ENCODE results near the gene PARP14. TPM values are rescaled to one million over a fixed set of nuclear protein-coding genes. Genes with fewer than 3 reads are reported as not detected.
"Not testable (repeated sequence)": the region's sequence is repeated elsewhere in the genome, so short reads cannot be mapped to it uniquely, and the experiment has no call there.

PARP14 gene
- total and polyA plus RNA-seq, 11 donors = 5.0 to 104 (median 12.5) TPM

DNA sequence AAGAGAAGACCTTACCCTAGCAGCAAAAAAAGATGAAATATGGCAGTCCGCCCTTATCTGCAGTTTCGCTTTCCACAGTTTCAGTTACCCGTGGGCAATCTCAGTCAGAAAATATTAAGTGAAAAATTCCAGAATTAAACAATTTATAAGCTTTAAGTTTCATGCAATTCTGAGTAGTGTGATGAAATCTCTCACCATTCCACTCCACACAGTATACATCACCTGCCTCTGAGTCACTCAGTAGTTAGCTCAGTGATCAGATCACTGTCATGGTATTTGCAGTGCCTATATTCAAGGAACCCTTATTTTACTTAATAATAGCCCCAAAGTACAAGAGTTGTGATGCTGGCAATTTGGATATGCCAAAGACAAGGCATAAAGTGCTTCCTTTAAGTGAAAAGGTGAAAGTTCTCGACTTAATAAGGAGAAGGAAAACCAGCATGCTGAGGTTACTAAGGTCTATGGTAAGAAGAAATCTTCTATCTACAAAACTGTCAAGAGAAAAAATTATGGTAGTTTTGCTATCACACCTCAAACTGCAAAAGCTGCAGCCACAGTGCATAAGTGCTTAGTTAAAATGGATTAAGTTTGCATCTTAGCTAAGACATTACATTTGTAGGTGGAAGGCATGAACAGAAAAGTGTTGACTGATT is 64.9 kb downstream of the PARP14 start:
- H3K9me3 ChIP-seq = peaks cover 0 to 10% (median 0%) of the 10 kb centered on the region in 12 donors
- intact Hi-C loops (cut with DNase I) = no loop called here
- H3K36me3 ChIP-seq = peaks cover 0 to 41% (median 9%) of the 10 kb centered on the region in 9 donors
- no peak overlapping the region for H3K4me3 ChIP-seq
- DNase-seq (no peak), ATAC-seq (no peak)
- H3K27ac ChIP-seq = no peak overlapping the region
- WGBS, 4 donors = 94 to 97% (median 96%) methylated on average over 4 of the region's 4 CpGs
- H3K27me3 ChIP-seq = no peaks in the 10 kb centered on the region
- TF ChIP-seq CTCF (IDR thresholded peaks at IDR 0.05) (no peak), POLR2A (IDR thresholded peaks at IDR 0.05) (no peak)
- no peaks in the 10 kb centered on the region for H3K4me1 ChIP-seq

DNA sequence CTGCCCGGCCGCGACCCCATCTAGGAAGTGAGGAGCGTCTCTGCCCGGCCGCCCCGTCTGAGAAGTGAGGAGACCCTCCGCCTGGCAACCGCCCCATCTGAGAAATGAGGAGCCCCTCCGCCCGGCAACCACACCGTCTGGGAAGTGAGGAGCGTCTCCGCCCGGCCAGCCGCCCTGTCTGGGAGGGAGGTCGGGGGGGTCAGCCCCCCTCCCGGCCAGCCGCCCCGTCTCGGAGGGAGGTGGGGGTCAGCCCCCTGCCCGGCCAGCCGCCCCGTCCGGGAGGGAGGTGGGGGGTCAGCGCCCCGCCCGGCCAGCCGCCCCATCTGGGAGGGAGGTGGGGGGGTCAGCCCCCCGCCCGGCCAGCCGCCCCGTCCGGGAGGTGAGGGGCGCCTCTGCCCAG is 66.7 kb downstream of the PARP14 start:
- DNase-seq; H3K9me3 ChIP-seq; H3K27me3 ChIP-seq; H3K27ac ChIP-seq; H3K4me3 ChIP-seq; H3K4me1 ChIP-seq; ATAC-seq; intact Hi-C loops (cut with DNase I): not testable (repeated sequence)
- WGBS, 4 donors = 95 to 100% (median 96%) methylated on average over 4 to 29 of the region's 35 CpGs
- H3K36me3 ChIP-seq = peaks cover 0 to 41% (median 17%) of the 10 kb centered on the region in 9 donors

- TF ChIP-seq CTCF (IDR thresholded peaks at IDR 0.05) = no peak
- TF ChIP-seq POLR2A (IDR thresholded peaks at IDR 0.05) = no peak
- 94 to 100% (median 99%) methylated on average over 1 of the region's 1 CpG for WGBS, 4 donors
- Histone ChIP-seq H3K27ac (no peak overlapping the region), H3K4me1 (no peaks in the 10 kb centered on the region), H3K4me3 (no peak overlapping the region), H3K27me3 (no peaks in the 10 kb centered on the region), H3K9me3 (no peaks in the 10 kb centered on the region), H3K36me3 (peaks cover 0 to 43% (median 23%) of the 10 kb centered on the region in 9 donors)
- intact Hi-C loops (cut with DNase I) = no loop called here
- DNase-seq = no peak
- no peak for ATAC-seq
These were observed 67.7 kb downstream of the PARP14 start for GRCh38 chr3:122748347-122748746.

GRCh38 chr3:122754929-122755328 is 74.3 kb downstream of the PARP14 start:
- H3K4me1 ChIP-seq = peaks cover 0 to 17% (median 0%) of the 10 kb centered on the region in 12 donors
- H3K36me3 ChIP-seq = peaks cover 0 to 68% (median 45%) of the 10 kb centered on the region in 9 donors
- peak; percentile 25 to 65 (median 48) for TF ChIP-seq CTCF (IDR thresholded peaks at IDR 0.05)
- no peak for TF ChIP-seq POLR2A (IDR thresholded peaks at IDR 0.05)
- H3K9me3 ChIP-seq = no peaks in the 10 kb centered on the region
- no peaks in the 10 kb centered on the region for H3K27me3 ChIP-seq
- H3K27ac ChIP-seq = no peak overlapping the region
- intact Hi-C loops (cut with DNase I) = no loop called here
- 85 to 90% (median 86%) methylated on average over 5 of the region's 5 CpGs for WGBS, 4 donors
- peak in 3 of 4 donors; percentile 32 to 50 (median 38) for ATAC-seq
- H3K4me3 ChIP-seq = no peak overlapping the region
- DNase-seq = no peak

GRCh38 chr3:122755491-122755890 is 74.9 kb downstream of the PARP14 start:
- no peak for ATAC-seq
- peaks cover 0 to 67% (median 42%) of the 10 kb centered on the region in 9 donors for H3K36me3 ChIP-seq

More at GRCh38 chr3:122755491-122755890, 74.9 kb downstream of the PARP14 start:
- no peak overlapping the region for H3K27ac ChIP-seq
- 93 to 98% (median 95%) methylated on average over 2 of the region's 2 CpGs for WGBS, 4 donors
- intact Hi-C loops (cut with DNase I) = no loop called here
- H3K9me3 ChIP-seq = no peaks in the 10 kb centered on the region
- TF ChIP-seq CTCF (IDR thresholded peaks at IDR 0.05) (no peak), POLR2A (IDR thresholded peaks at IDR 0.05) (no peak)
- H3K4me3 ChIP-seq = no peak overlapping the region
- H3K4me1 ChIP-seq = peaks cover 0 to 23% (median 1%) of the 10 kb centered on the region in 12 donors
- DNase-seq = no peak
- no peaks in the 10 kb centered on the region for H3K27me3 ChIP-seq
